HFF-Myc (cell line): Measurements from ENCODE around the gene HIVEP3.

Experiments
- DNase-seq: peaks from one replicate; pipeline ENCODE4 v3.0.0-alpha.2; 2011; ENCODE audit warnings: low read depth; ENCODE audit errors: extremely low read depth
- H3K4me3 ChIP-seq: replicated peaks from 2 replicates; pipeline ENCODE4 v1.5.1; 2011; ENCODE audit warnings: low read depth, mild to moderate bottlenecking, control low read depth, low read length
- TF ChIP-seq, protein P1 (sequence below): IDR thresholded peaks from 2 replicates; pipeline ENCODE4 v1.5.1; 2012; ENCODE audit warnings: mild to moderate bottlenecking, low read depth, low read length, control low read depth; ENCODE audit errors: missing control alignments

HIVEP3 gene

GRCh38 chr1:41639332-41639936 lies 279.3 kb downstream of the HIVEP3 start:
- H3K4me3 ChIP-seq = no peak overlapping the region
- TF ChIP-seq, protein P1, sequence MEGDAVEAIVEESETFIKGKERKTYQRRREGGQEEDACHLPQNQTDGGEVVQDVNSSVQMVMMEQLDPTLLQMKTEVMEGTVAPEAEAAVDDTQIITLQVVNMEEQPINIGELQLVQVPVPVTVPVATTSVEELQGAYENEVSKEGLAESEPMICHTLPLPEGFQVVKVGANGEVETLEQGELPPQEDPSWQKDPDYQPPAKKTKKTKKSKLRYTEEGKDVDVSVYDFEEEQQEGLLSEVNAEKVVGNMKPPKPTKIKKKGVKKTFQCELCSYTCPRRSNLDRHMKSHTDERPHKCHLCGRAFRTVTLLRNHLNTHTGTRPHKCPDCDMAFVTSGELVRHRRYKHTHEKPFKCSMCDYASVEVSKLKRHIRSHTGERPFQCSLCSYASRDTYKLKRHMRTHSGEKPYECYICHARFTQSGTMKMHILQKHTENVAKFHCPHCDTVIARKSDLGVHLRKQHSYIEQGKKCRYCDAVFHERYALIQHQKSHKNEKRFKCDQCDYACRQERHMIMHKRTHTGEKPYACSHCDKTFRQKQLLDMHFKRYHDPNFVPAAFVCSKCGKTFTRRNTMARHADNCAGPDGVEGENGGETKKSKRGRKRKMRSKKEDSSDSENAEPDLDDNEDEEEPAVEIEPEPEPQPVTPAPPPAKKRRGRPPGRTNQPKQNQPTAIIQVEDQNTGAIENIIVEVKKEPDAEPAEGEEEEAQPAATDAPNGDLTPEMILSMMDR = no peak
- DNase-seq = no peak

- TF ChIP-seq, protein P1 = no peak
- no peak for DNase-seq
- H3K4me3 ChIP-seq = no peak overlapping the region
Measured at GRCh38 chr1:41638086-41639024, 280.4 kb downstream of the HIVEP3 start.

DNA sequence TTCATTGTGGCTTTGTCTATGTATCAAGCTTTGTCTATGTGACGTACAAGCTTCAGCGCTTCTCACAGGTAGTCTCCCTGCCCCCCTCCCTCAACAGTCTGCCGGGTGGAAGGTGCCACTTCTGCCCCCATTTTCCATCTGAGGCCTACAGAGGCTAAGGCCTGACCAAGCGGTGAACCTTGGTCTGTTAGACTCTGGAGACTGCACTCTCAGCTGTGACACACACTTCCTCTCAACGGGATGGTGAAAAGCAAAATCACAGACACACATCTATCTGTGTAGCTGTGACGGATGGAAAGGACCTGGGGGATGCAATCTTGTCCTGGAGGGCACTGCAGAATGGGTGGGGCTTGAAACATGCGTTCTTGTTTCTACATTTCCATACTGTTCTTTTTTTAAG lies 281.4 kb downstream of the HIVEP3 start:
- H3K4me3 ChIP-seq = no peak overlapping the region
- DNase-seq = no peak
- TF ChIP-seq, protein P1 = no peak

- TF ChIP-seq, protein P1 = no peak
- no peak for DNase-seq
- H3K4me3 ChIP-seq = no peak overlapping the region
Measured at GRCh38 chr1:41633764-41634163, 285.0 kb downstream of the HIVEP3 start.

- TF ChIP-seq, protein P1 = no peak
Measured at GRCh38 chr1:41632781-41633575, 285.7 kb downstream of the HIVEP3 start.

GRCh38 chr1:41631971-41632370 lies 286.8 kb downstream of the HIVEP3 start:
- H3K4me3 ChIP-seq = no peak overlapping the region
- TF ChIP-seq, protein P1 = no peak
- DNase-seq = no peak

More at GRCh38 chr1:41632781-41633575, 285.7 kb downstream of the HIVEP3 start:
- no peak for DNase-seq
- no peak overlapping the region for H3K4me3 ChIP-seq
